ENCODE results near the gene BRD9. TPM values are rescaled to one million over a fixed set of nuclear protein-coding genes. Genes with fewer than 3 reads are reported as not detected.
A peak's percentile ranks its signal among the peaks of the same experiment; 100 is the strongest.

BRD9 gene
- total RNA-seq, 1 donor from 2014 or later: 104 TPM

GRCh38 chr5:927172-928015 is 34.8 kb upstream of the BRD9 start:
- H3K9me3 Mint-ChIP-seq (ENCODE audit: unreplicated experiment): peaks cover 7% of the 10 kb centered on the region
- H3K36me3 Mint-ChIP-seq (ENCODE audit: unreplicated experiment): peaks cover 15% of the 10 kb centered on the region
- H3K27me3 Mint-ChIP-seq (ENCODE audit: unreplicated experiment): peaks cover 8% of the 10 kb centered on the region
- DNase-seq: no peak
- peak overlapping the region; percentile 61 for H3K4me3 Mint-ChIP-seq (ENCODE audit: unreplicated experiment)
- peaks cover 8% of the 10 kb centered on the region for H3K4me1 Mint-ChIP-seq (ENCODE audit: low read depth, unreplicated experiment)
- TF ChIP-seq CTCF (IDR thresholded peaks at IDR 0.05; ENCODE audit: partially characterized antibody, unreplicated experiment): peak; percentile 4
- no peak overlapping the region for H3K27ac Mint-ChIP-seq (ENCODE audit: unreplicated experiment)

GRCh38 chr5:926417-927171 is 34.0 kb upstream of the BRD9 start:
- Mint-ChIP-seq H3K4me3 (ENCODE audit: unreplicated experiment) (peak overlapping the region; percentile 55), H3K27ac (ENCODE audit: unreplicated experiment) (no peak overlapping the region), H3K27me3 (ENCODE audit: unreplicated experiment) (peaks cover 8% of the 10 kb centered on the region), H3K4me1 (ENCODE audit: low read depth, unreplicated experiment) (peaks cover 7% of the 10 kb centered on the region), H3K36me3 (ENCODE audit: unreplicated experiment) (peaks cover 15% of the 10 kb centered on the region), H3K9me3 (ENCODE audit: unreplicated experiment) (peaks cover 5% of the 10 kb centered on the region)
- peak; percentile 69 for TF ChIP-seq CTCF (IDR thresholded peaks at IDR 0.05; ENCODE audit: partially characterized antibody, unreplicated experiment)
- DNase-seq: peak; percentile 70

GRCh38 chr5:923281-923873 is 30.8 kb upstream of the BRD9 start:
- H3K36me3 Mint-ChIP-seq (ENCODE audit: unreplicated experiment): no peaks in the 10 kb centered on the region
- peak overlapping the region; percentile 37 for H3K4me3 Mint-ChIP-seq (ENCODE audit: unreplicated experiment)
- H3K9me3 Mint-ChIP-seq (ENCODE audit: unreplicated experiment): peaks cover 3% of the 10 kb centered on the region
- H3K27me3 Mint-ChIP-seq (ENCODE audit: unreplicated experiment): peaks cover 4% of the 10 kb centered on the region
- H3K4me1 Mint-ChIP-seq (ENCODE audit: low read depth, unreplicated experiment): peaks cover 5% of the 10 kb centered on the region
- peak; percentile 93 for DNase-seq
- peak; percentile 84 for TF ChIP-seq CTCF (IDR thresholded peaks at IDR 0.05; ENCODE audit: partially characterized antibody, unreplicated experiment)
- H3K27ac Mint-ChIP-seq (ENCODE audit: unreplicated experiment): no peak overlapping the region

- no peaks in the 10 kb centered on the region for H3K36me3 Mint-ChIP-seq (ENCODE audit: unreplicated experiment)
- peaks cover 3% of the 10 kb centered on the region for H3K9me3 Mint-ChIP-seq (ENCODE audit: unreplicated experiment)
- no peak for TF ChIP-seq CTCF (IDR thresholded peaks at IDR 0.05; ENCODE audit: partially characterized antibody, unreplicated experiment)
- no peak for DNase-seq
- no peak overlapping the region for H3K4me3 Mint-ChIP-seq (ENCODE audit: unreplicated experiment)
- no peak overlapping the region for H3K27ac Mint-ChIP-seq (ENCODE audit: unreplicated experiment)
- H3K27me3 Mint-ChIP-seq (ENCODE audit: unreplicated experiment): peaks cover 4% of the 10 kb centered on the region
- H3K4me1 Mint-ChIP-seq (ENCODE audit: low read depth, unreplicated experiment): peaks cover 5% of the 10 kb centered on the region
These were observed 30.1 kb upstream of the BRD9 start for GRCh38 chr5:922436-923280.
